HEK293T (cell line): Measurements from ENCODE around the gene EPHB3.

Experiments
- ARNT ChIP-seq: fragments of 450-650 bp; IDR thresholded peaks from 2 replicates; pipeline ENCODE4 v1.6.1; 2017; ENCODE audit warnings: mild to moderate bottlenecking
- BHLHE40 ChIP-seq: fragments of 450-650 bp; IDR thresholded peaks from 2 replicates; pipeline ENCODE4 v1.6.1; 2016; ENCODE audit warnings: mild to moderate bottlenecking, moderate library complexity, borderline replicate concordance
- FOXK2 ChIP-seq: fragments of 450-650 bp; IDR thresholded peaks from 2 replicates; pipeline ENCODE4 v1.6.1; 2016; ENCODE audit warnings: mild to moderate bottlenecking
- FOXM1 ChIP-seq: fragments of 450-650 bp; IDR thresholded peaks from 2 replicates; pipeline ENCODE4 v1.6.1; 2017; ENCODE audit warnings: mild to moderate bottlenecking, borderline replicate concordance
- HDGF ChIP-seq: fragments of 450-650 bp; IDR thresholded peaks from 2 replicates; pipeline ENCODE4 v1.6.1; 2017; ENCODE audit warnings: antibody characterized with exemption, borderline replicate concordance
- L3MBTL2 ChIP-seq: fragments of 450-650 bp; conservative IDR thresholded peaks from 2 replicates; pipeline ENCODE4 v1.6.1; 2016; ENCODE audit warnings: mild to moderate bottlenecking
- LEF1 ChIP-seq: fragments of 450-650 bp; IDR thresholded peaks from 2 replicates; pipeline ENCODE4 v1.6.1; 2017; ENCODE audit warnings: mild to moderate bottlenecking, borderline replicate concordance
- NFRKB ChIP-seq: fragments of 450-650 bp; IDR thresholded peaks from 2 replicates; pipeline ENCODE4 v1.6.1; 2016; ENCODE audit warnings: mild to moderate bottlenecking, moderate library complexity
- SP1 ChIP-seq: fragments of 450-650 bp; IDR thresholded peaks from 2 replicates; pipeline ENCODE4 v1.6.1; 2017
- TARDBP ChIP-seq: fragments of 450-650 bp; IDR thresholded peaks from 2 replicates; pipeline ENCODE4 v1.6.1; 2016

GRCh38 chr3:184558726-184559125 is 2.9 kb upstream of the EPHB3 start:
- TF ChIP-seq SP1 (no peak), ARNT (no peak), LEF1 (no peak), TARDBP (no peak), FOXM1 (no peak), HDGF (no peak), L3MBTL2 (no peak), NFRKB (no peak), BHLHE40 (no peak), FOXK2 (no peak)
